DOHH2 (cell line): Measurements from ENCODE around the gene ALOX15B.
A peak's percentile ranks its signal among the peaks of the same experiment; 100 is the strongest.

Experiments used
- H3F3A ChIP-seq: fragments of 200-600 bp; sonication (generic), shearing (Covaris generic); 2 replicates; pipeline ENCODE4 v1.6.0; 2016; ENCODE audit warnings: antibody characterized with exemption, mild to moderate bottlenecking; ENCODE audit not compliant: control insufficient read depth, insufficient read depth
- H3K27ac ChIP-seq: fragments of 200-600 bp; sonication (generic); 2 replicates; pipeline ENCODE4 v1.5.1; 2014; ENCODE audit warnings: low read depth, mild to moderate bottlenecking, low read length, moderate library complexity
- H3K27me3 ChIP-seq: fragments of 200-600 bp; sonication (generic); 2 replicates; pipeline ENCODE4 v1.6.1; 2014; ENCODE audit warnings: mild to moderate bottlenecking, low read length, mixed read lengths; ENCODE audit not compliant: control insufficient read depth
- H3K36me3 ChIP-seq: fragments of 200-600 bp; sonication (generic); 2 replicates; pipeline ENCODE4 v1.6.1; 2014; ENCODE audit warnings: mild to moderate bottlenecking, low read length, moderate library complexity, mixed read lengths; ENCODE audit not compliant: control insufficient read depth
- H3K4me1 ChIP-seq: fragments of 200-600 bp; sonication (generic); 2 replicates; pipeline ENCODE4 v1.6.1; 2014; ENCODE audit warnings: mild to moderate bottlenecking, low read length, mixed read lengths; ENCODE audit not compliant: control insufficient read depth
- H3K4me2 ChIP-seq: fragments of 200-600 bp; sonication (generic); 2 replicates; pipeline ENCODE4 v1.6.0; 2014; ENCODE audit warnings: mild to moderate bottlenecking, low read length, moderate library complexity
- H3K4me3 ChIP-seq: fragments of 200-600 bp; sonication (generic); 2 replicates; pipeline ENCODE4 v1.5.1; 2014; ENCODE audit warnings: mild to moderate bottlenecking, low read length, mixed read lengths
- H3K79me2 ChIP-seq: fragments of 200-600 bp; sonication (generic); 2 replicates; pipeline ENCODE4 v1.6.1; 2014; ENCODE audit warnings: mild to moderate bottlenecking, low read length, mixed read lengths; ENCODE audit not compliant: control insufficient read depth
- H3K9me2 ChIP-seq: fragments of 200-600 bp; sonication (generic); replicated peaks from 2 replicates; pipeline ENCODE4 v1.6.1; 2014; ENCODE audit warnings: mild to moderate bottlenecking, low read length, mixed read lengths; ENCODE audit not compliant: control insufficient read depth
- H3K9me3 ChIP-seq: fragments of 200-600 bp; sonication (generic); 2 replicates; pipeline ENCODE4 v1.6.1; 2014; ENCODE audit warnings: antibody characterized with exemption, low read length, mixed read lengths; ENCODE audit not compliant: control insufficient read depth, insufficient read depth
- H4K20me1 ChIP-seq: fragments of 200-600 bp; sonication (generic); 2 replicates; pipeline ENCODE4 v1.6.0; 2014; ENCODE audit warnings: low read depth, mild to moderate bottlenecking, antibody characterized with exemption, low read length, moderate library complexity; ENCODE audit not compliant: control insufficient read depth, insufficient read depth
- EZH2phosphoT487 ChIP-seq: fragments of 200-600 bp; sonication (generic); IDR thresholded peaks from 2 replicates; pipeline ENCODE4 v1.6.1; 2017; ENCODE audit warnings: borderline replicate concordance, mild to moderate bottlenecking, antibody characterized with exemption, low read length, moderate library complexity, mixed read lengths
- TF ChIP-seq, protein P1 (sequence below): fragments of 200-600 bp; sonication (generic); IDR thresholded peaks from one replicate; pipeline ENCODE4 v1.5.1; 2014; ENCODE audit warnings: antibody characterized with exemption, mild to moderate bottlenecking, low read depth, low read length; ENCODE audit not compliant: poor library complexity, severe bottlenecking

ALOX15B gene

DNA sequence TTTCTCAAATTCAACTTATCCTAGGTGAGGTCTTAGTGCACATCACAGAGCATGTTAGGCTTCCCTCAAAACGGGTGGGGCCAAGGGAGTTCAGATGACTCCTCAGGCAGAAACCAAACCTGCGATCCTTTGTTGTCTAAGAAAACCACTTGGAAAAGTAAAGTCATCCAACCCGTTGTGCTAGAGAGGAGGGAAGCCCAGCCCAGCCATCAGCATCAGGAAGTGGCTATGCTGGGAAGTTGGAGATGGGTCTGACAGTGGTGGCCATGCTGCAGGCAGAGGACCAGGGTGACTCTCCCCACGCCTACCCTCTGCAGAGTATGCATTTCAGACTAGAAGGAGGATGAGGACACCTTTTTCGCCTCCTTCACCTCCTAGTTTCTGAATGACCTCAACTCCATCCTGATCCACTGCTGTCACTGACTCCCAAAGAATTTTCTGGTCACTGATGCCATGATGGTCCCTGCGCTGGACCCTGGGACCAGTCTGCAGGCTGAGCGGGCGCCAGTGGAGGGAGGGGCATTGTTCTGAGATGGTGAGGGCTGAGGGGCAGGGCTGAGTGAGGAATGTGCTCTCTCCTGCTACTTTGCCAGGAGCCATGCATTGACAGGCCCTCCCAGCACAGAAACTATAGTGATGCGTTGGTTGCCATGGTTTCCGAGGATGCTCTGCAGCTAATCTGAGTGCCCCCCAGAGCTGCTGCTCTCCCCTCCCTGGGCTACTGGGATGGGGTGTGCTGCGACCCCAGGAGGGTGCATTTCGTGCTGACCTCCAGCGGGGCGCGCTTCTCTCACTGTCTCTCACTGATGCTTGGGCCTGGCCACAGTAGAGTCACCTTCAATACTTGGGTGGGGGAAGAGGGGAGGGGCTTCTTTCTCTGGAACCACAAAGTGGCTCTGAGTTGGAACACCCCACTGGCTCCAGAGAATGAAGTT, 28.2 kb downstream of the ALOX15B start:
- no peaks in the 10 kb centered on the region for H3K4me1 ChIP-seq
- peaks cover 39% of the 10 kb centered on the region for H3K27me3 ChIP-seq
- H3K4me2 ChIP-seq = no peak overlapping the region
- no peak for TF ChIP-seq EZH2phosphoT487
- TF ChIP-seq, protein P1, sequence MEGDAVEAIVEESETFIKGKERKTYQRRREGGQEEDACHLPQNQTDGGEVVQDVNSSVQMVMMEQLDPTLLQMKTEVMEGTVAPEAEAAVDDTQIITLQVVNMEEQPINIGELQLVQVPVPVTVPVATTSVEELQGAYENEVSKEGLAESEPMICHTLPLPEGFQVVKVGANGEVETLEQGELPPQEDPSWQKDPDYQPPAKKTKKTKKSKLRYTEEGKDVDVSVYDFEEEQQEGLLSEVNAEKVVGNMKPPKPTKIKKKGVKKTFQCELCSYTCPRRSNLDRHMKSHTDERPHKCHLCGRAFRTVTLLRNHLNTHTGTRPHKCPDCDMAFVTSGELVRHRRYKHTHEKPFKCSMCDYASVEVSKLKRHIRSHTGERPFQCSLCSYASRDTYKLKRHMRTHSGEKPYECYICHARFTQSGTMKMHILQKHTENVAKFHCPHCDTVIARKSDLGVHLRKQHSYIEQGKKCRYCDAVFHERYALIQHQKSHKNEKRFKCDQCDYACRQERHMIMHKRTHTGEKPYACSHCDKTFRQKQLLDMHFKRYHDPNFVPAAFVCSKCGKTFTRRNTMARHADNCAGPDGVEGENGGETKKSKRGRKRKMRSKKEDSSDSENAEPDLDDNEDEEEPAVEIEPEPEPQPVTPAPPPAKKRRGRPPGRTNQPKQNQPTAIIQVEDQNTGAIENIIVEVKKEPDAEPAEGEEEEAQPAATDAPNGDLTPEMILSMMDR = peak; percentile 14
- no peak overlapping the region for H3K27ac ChIP-seq
- no peaks in the 10 kb centered on the region for H4K20me1 ChIP-seq
- no peaks in the 10 kb centered on the region for H3K36me3 ChIP-seq
- H3K9me2 ChIP-seq = no peaks in the 10 kb centered on the region
- H3F3A ChIP-seq = no peaks in the 10 kb centered on the region
- H3K4me3 ChIP-seq = no peak overlapping the region
- H3K79me2 ChIP-seq = no peaks in the 10 kb centered on the region
- no peaks in the 10 kb centered on the region for H3K9me3 ChIP-seq

DNA sequence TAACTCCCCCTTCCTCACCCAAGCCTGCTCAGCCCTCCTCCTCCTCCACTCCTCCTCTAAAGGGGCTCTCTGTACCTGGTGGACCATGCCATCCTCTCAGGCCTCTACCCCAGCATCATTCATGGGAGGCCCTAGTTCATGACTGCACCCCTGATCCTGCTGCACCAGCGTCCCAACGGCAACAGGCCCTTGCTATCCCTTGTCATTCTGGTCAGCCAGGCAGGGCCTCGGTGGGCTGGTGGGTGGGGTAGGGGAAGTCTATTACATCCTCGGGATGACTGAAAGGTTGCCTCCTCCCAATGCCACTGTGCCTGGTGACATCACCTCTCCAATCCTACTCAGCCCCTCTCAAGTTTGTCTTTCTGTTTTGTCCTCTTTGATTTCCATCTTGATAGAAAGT, 28.9 kb downstream of the ALOX15B start:
- Histone ChIP-seq H3K36me3 (no peaks in the 10 kb centered on the region), H3K27me3 (peaks cover 39% of the 10 kb centered on the region), H3K4me3 (no peak overlapping the region), H4K20me1 (no peaks in the 10 kb centered on the region), H3K27ac (no peak overlapping the region), H3K4me1 (no peaks in the 10 kb centered on the region), H3K4me2 (no peak overlapping the region), H3F3A (no peaks in the 10 kb centered on the region), H3K9me2 (no peaks in the 10 kb centered on the region), H3K9me3 (no peaks in the 10 kb centered on the region), H3K79me2 (no peaks in the 10 kb centered on the region)
- no peak for TF ChIP-seq EZH2phosphoT487

DNA sequence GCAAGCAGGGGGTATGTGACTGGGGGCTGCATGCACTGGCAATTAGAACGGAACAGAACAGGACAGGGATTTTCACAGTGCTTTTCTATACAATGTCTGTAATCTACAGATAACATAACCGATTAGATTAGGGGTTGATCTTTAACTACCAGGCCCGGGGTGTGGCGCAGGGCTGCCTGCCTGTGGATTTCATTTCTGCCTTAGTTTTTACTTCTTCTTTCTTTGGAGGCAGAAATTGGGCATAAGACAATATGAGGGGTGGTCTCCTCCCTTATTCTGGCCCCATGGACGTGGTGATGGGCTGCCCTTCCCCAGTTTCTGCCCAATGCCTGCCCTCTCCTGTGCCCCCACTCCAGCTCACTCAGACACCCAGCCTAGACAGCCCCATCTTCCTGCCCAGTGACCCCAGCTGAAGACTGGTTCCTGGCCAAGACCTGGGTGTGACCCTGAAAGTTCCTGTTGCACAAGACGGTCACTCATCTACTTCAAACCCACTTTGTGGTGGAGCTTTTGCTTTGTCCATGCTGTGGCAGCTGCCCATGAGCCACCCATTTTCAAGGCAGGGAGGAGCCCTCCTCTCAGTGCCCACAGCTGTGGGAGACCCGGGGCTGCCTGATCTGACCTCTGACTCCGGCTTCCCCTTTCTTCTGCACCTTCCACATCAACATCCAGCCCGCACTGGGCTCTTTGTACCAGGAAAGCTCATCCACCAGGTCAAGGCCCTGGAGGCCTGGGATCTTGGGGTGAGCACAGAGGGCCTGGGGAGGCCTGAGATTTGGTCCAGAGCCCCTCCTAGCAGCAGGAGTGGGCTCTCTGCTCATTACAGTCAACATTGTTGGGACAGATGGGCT, 30.1 kb downstream of the ALOX15B start:
- no peak for TF ChIP-seq EZH2phosphoT487
- TF ChIP-seq, protein P1 = no peak
- no peaks in the 10 kb centered on the region for H3F3A ChIP-seq
- H3K27me3 ChIP-seq = peaks cover 41% of the 10 kb centered on the region
- H3K4me1 ChIP-seq = peaks cover 6% of the 10 kb centered on the region
- H3K36me3 ChIP-seq = no peaks in the 10 kb centered on the region
- H3K4me2 ChIP-seq = no peak overlapping the region
- no peak overlapping the region for H3K27ac ChIP-seq
- H3K9me3 ChIP-seq = no peaks in the 10 kb centered on the region
- H3K79me2 ChIP-seq = no peaks in the 10 kb centered on the region
- no peaks in the 10 kb centered on the region for H4K20me1 ChIP-seq
- H3K4me3 ChIP-seq = no peak overlapping the region
- no peaks in the 10 kb centered on the region for H3K9me2 ChIP-seq

DNA sequence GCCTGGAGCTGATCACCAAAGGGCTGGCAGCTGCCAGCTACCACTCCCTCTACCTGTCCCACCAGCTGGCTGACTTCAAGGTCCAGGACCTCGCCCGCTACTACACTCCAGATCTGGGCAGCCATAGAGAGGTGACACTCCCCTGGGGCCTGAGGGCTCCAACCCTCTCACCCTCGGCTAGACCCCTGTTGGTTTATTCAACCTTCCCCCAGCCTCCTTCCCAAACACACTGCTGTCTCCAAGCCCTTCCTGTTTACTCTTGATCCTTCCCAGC, 30.7 kb downstream of the ALOX15B start:
- H3K4me1 ChIP-seq = peaks cover 6% of the 10 kb centered on the region
- no peaks in the 10 kb centered on the region for H3K9me2 ChIP-seq

More for the DNA sequence above, 30.7 kb downstream of the ALOX15B start:
- Histone ChIP-seq H4K20me1 (no peaks in the 10 kb centered on the region), H3K9me3 (no peaks in the 10 kb centered on the region), H3K27ac (no peak overlapping the region), H3K4me3 (no peak overlapping the region), H3F3A (no peaks in the 10 kb centered on the region), H3K4me2 (no peak overlapping the region), H3K36me3 (no peaks in the 10 kb centered on the region), H3K79me2 (no peaks in the 10 kb centered on the region), H3K27me3 (peaks cover 42% of the 10 kb centered on the region)
- TF ChIP-seq EZH2phosphoT487 = no peak
- TF ChIP-seq, protein P1 = no peak
